Keratinocyte (primary cell): ENCODE measurements around the gene AJM1. TPM values are rescaled to one million over a fixed set of nuclear protein-coding genes. Genes with fewer than 3 reads are reported as not detected.

ENCODE experiments used
- DNase-seq: peaks from one replicate; pipeline ENCODE4 v3.0.0-alpha.2; 2011; ENCODE audit warnings: low read depth, missing footprints, low spot score
- FAIRE-seq: peaks from 2 replicates; lab custom pipeline; 2011; peaks lifted over from hg19 to GRCh38; lab: Jason Lieb, UNC
- H2AFZ ChIP-seq: 2 replicates; pipeline ENCODE4 v1.6.0; 2012; ENCODE audit warnings: low read length, control low read depth, inconsistent platforms; ENCODE audit not compliant: control insufficient read depth
- H3K27ac ChIP-seq: 2 replicates; pipeline ENCODE4 v1.5.1; 2011; ENCODE audit warnings: low read length; ENCODE audit not compliant: control insufficient read depth, insufficient read depth
- H3K27me3 ChIP-seq: 3 replicates; pipeline ENCODE4 v1.6.0; 2011; ENCODE audit warnings: low read length; ENCODE audit not compliant: control insufficient read depth, insufficient read depth; ENCODE audit errors: extremely low read depth
- H3K36me3 ChIP-seq, 2 experiments: 2 replicates in 1 of 2; 3 replicates in 1 of 2; pipeline ENCODE4 v1.5.1; 2011; ENCODE audit warnings: low read length in 2 of 2, mild to moderate bottlenecking in 1 of 2; ENCODE audit not compliant: control insufficient read depth in 2 of 2, insufficient read depth in 2 of 2; ENCODE audit errors: extremely low read depth in 1 of 2
- H3K4me1 ChIP-seq: 3 replicates; pipeline ENCODE4 v1.5.1; 2011; ENCODE audit warnings: low read length; ENCODE audit not compliant: control insufficient read depth, insufficient read depth; ENCODE audit errors: extremely low read depth
- H3K4me2 ChIP-seq: 3 replicates; pipeline ENCODE4 v1.6.0; 2011; ENCODE audit warnings: low read depth, low read length; ENCODE audit not compliant: control insufficient read depth, insufficient read depth; ENCODE audit errors: extremely low read depth
- H3K4me3 ChIP-seq, 3 experiments: fragments of 200-600 bp in 1 of 3; sonication (generic) in 1 of 3; 2 replicates in 2 of 3; 3 replicates in 1 of 3; pipeline ENCODE4 v1.5.1; 2011 to 2016; ENCODE audit warnings: low read length in 3 of 3, mild to moderate bottlenecking in 3 of 3, control low read depth in 2 of 3, inconsistent platforms in 1 of 3, low read depth in 1 of 3, mixed read lengths in 1 of 3, mixed run types in 1 of 3, moderate library complexity in 1 of 3; ENCODE audit not compliant: control insufficient read depth in 2 of 3, insufficient read depth in 2 of 3; ENCODE audit errors: extremely low read depth in 1 of 3
- H3K79me2 ChIP-seq: 2 replicates; pipeline ENCODE4 v1.6.0; 2012; ENCODE audit warnings: low read length; ENCODE audit not compliant: control insufficient read depth, insufficient read depth
- H3K9ac ChIP-seq: 3 replicates; pipeline ENCODE4 v1.6.0; 2011; ENCODE audit warnings: low read length; ENCODE audit not compliant: control insufficient read depth, insufficient read depth; ENCODE audit errors: extremely low read depth
- H3K9me1 ChIP-seq: 3 replicates; pipeline ENCODE4 v1.6.0; 2011; ENCODE audit warnings: low read length; ENCODE audit not compliant: control insufficient read depth, insufficient read depth; ENCODE audit errors: extremely low read depth
- H3K9me3 ChIP-seq: 2 replicates; pipeline ENCODE4 v1.5.1; 2012; ENCODE audit warnings: low read depth, low read length; ENCODE audit not compliant: control insufficient read depth
- H4K20me1 ChIP-seq: 3 replicates; pipeline ENCODE4 v1.6.0; 2011; ENCODE audit warnings: low read length; ENCODE audit not compliant: control insufficient read depth, insufficient read depth; ENCODE audit errors: extremely low read depth
- CTCF ChIP-seq, 3 experiments: IDR thresholded peaks in 1 of 3; conservative IDR thresholded peaks in 1 of 3; optimal IDR thresholded peaks in 1 of 3; 2 replicates in 2 of 3; 3 replicates in 1 of 3; pipeline versions ENCODE3 to v1.5.1; 2011; ENCODE audit warnings: low read length in 3 of 3, mild to moderate bottlenecking in 3 of 3, moderate library complexity in 2 of 3, control low read depth in 1 of 3, inconsistent platforms in 1 of 3; ENCODE audit not compliant: insufficient read depth in 2 of 3; ENCODE audit errors: extremely low read depth in 1 of 3
- EZH2 ChIP-seq: IDR thresholded peaks from one replicate; pipeline ENCODE4 v1.6.1; 2012; ENCODE audit warnings: inconsistent platforms, mild to moderate bottlenecking, low read length, moderate library complexity
- dilution Hi-C: fragments of 300-500 bp; cut with MboI; formaldehyde crosslinking; loops from one replicate; pipeline ENCODE4 v1.7.0; 2020; ENCODE audit warnings: low sequenced_read_pairs; ENCODE audit not compliant: extremely low pct_ligation_motif_present
- polyA plus RNA-seq, 5 experiments: library from polyadenylated mRNA; depleted of rRNA in 3 of 5; stranded (reverse) in 3 of 5; stranded (forward) in 1 of 5; unstranded in 1 of 5; fragments of >200 nt; gene quantifications; 1 replicate in 1 of 5; 2 replicates in 3 of 5; 3 replicates in 1 of 5; pipeline versions ENCODE4 v1.2.1 to v1.2.3, GENCODE V29; 2011 to 2012; ENCODE audit warnings: missing spikeins in 2 of 5, low read depth in 1 of 5, low replicate concordance in 1 of 5

The AJM1 gene
- polyA plus RNA-seq, 1 donor (not counting 4 experiments of a cell fraction or from before 2014, with no cell fraction given): 0.12 TPM

- H3K27me3 ChIP-seq: no peaks in the 10 kb centered on the region
- peak overlapping the region; percentile 58 for H3K27ac ChIP-seq
Observed at GRCh38 chr9:136808075-136808805, 34.0 kb upstream of the AJM1 start.

DNA sequence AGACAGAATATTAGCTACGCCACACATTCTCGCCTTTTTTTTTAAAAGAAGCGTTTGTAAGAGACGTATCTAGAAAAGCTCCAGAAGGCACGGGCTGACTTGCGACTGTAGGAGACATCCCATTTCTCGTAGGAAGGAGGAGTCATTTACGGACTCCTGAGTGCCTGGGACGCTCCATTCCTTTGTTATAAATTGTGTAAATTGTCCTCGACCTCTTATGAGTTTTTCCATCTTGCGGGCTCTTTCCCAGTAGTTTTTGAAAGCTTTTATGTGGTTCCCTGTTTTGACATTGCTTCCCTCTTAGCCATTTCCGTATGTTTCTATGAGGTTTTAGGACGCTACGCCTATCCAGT, 33.5 kb upstream of the AJM1 start:
- peaks cover 8 to 18% of the 10 kb centered on the region in 2 experiments for H3K36me3 ChIP-seq
- H4K20me1 ChIP-seq: no peaks in the 10 kb centered on the region
- no peak for FAIRE-seq
- peaks cover 43% of the 10 kb centered on the region for H3K79me2 ChIP-seq
- H3K9me3 ChIP-seq: no peaks in the 10 kb centered on the region
- peak overlapping the region; percentile 82 for H3K9ac ChIP-seq
- peak overlapping the region; percentile 82 for H3K4me2 ChIP-seq
- H3K4me3 ChIP-seq: peak overlapping the region; percentile 61 to 88 (median 74)
- H3K4me1 ChIP-seq: peaks cover 15% of the 10 kb centered on the region
- no peak for DNase-seq
- H3K27me3 ChIP-seq: no peaks in the 10 kb centered on the region
- no peak overlapping the region for H2AFZ ChIP-seq
- no peaks in the 10 kb centered on the region for H3K9me1 ChIP-seq
- no peak for TF ChIP-seq EZH2
- TF ChIP-seq CTCF (optimal IDR thresholded peaks at IDR 0.05 in 1 of 3, IDR thresholded peaks at IDR 0.05 in 1 of 3, conservative IDR thresholded peaks at IDR 0.05 in 1 of 3; ENCODE audit: extremely low read depth in 1 of 3, insufficient read depth in 2 of 3, low read length in 3 of 3): no peak
- H3K27ac ChIP-seq: peak overlapping the region; percentile 58
- dilution Hi-C loops: loop anchor here (25.0 kb wide), 1 partner anchor 129 kb away; the partner anchor contains the start of genes C8G and FBXW5

More at GRCh38 chr9:136808075-136808805, 34.0 kb upstream of the AJM1 start:
- no peaks in the 10 kb centered on the region for H3K9me3 ChIP-seq
- peaks cover 8 to 18% of the 10 kb centered on the region in 2 experiments for H3K36me3 ChIP-seq
- H3K9me1 ChIP-seq: no peaks in the 10 kb centered on the region
- peaks cover 15% of the 10 kb centered on the region for H3K4me1 ChIP-seq
- peaks cover 43% of the 10 kb centered on the region for H3K79me2 ChIP-seq
- H2AFZ ChIP-seq: peak overlapping the region; percentile 36
- FAIRE-seq (no peak), DNase-seq (no peak)
- TF ChIP-seq EZH2 (no peak), CTCF (optimal IDR thresholded peaks at IDR 0.05 in 1 of 3, IDR thresholded peaks at IDR 0.05 in 1 of 3, conservative IDR thresholded peaks at IDR 0.05 in 1 of 3; ENCODE audit: extremely low read depth in 1 of 3, insufficient read depth in 2 of 3, low read length in 3 of 3) (no peak)
- no peaks in the 10 kb centered on the region for H4K20me1 ChIP-seq
- H3K4me2 ChIP-seq: peak overlapping the region; percentile 82
- peak overlapping the region; percentile 82 for H3K9ac ChIP-seq
- peak overlapping the region; percentile 61 to 88 (median 74) for H3K4me3 ChIP-seq
- dilution Hi-C loops: loop anchor here (25.0 kb wide), 1 partner anchor 129 kb away; the partner anchor contains the start of genes C8G and FBXW5
